GM10847 (cell line): ENCODE data around the gene PRKG1.

ENCODE experiments used
- POLR2A ChIP-seq: IDR thresholded peaks from 2 replicates; pipeline ENCODE4 v1.6.1; 2011; ENCODE audit not compliant: insufficient read length; ENCODE audit errors: extremely low read depth

PRKG1 gene

DNA sequence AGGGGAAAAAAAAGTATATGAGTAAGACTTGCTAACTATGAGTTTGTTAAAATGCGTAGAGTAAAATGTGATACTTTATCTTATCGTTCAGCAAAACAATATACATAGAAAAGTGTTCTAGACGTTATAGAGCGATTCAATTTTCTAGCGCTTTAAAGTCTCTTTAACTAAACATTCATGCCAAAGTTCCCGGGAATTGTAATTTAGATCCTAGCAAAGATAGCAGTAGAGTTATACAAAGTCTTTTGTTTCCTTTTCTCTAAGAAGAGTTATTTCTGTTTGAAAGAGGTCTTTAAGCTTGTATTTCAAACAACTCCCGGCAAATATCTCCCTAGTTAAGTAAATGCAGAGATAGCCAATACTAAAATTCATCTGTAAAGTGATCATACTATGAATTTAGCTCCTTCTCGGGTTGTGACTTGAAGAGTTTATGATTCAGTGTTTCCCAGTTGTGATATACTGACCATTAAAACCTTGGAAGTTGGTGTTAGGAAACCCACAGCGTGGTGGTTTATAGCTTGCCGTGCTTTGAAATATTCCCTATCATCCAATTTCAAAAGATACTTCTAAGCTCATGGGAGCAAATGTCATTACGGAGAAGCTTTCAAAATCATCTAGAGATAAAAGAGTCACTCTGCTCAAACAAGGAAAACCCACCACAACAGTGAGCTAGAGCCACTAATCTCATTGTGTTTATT is 453.4 kb downstream of the PRKG1 start:
- TF ChIP-seq POLR2A = no peak

DNA sequence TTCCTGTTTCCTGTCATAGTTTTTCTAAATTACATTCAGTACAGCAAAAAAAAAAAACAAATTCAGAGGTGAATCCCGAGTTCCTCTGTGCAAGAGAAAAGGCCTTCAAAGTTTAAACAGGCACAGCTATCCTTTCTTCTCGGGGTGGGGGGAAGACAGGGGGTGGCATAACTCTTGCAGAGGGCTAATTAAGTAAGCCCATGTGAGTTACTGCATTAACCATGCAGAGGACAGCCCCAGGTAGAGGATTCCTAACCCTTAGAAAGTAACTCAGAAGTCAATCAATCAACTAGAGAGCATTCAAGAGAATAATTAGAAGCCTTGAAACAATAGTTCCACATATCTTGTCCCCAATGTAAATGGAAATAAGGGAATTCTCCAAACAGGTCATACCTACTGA is 454.2 kb downstream of the PRKG1 start:
- TF ChIP-seq POLR2A = no peak

DNA sequence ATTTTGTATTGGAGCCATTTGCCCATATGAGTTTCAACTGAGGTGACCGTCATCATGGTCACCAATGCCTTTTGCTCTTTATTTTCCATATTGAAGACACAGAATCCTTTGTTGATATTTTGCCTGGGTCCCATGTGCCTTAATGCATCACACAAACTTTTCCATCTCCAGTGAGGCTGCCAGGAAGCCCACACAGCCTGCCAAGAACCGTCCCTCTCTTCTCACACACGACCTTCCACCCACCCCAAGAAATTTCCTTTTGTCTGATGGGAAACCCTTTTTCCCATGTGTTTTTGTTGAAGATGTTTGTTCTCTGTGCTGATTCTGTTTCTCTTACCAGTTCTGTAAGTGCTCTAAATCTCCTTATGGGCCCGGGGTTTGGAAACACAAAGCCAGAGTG is 456.3 kb downstream of the PRKG1 start:
- TF ChIP-seq POLR2A = no peak

DNA sequence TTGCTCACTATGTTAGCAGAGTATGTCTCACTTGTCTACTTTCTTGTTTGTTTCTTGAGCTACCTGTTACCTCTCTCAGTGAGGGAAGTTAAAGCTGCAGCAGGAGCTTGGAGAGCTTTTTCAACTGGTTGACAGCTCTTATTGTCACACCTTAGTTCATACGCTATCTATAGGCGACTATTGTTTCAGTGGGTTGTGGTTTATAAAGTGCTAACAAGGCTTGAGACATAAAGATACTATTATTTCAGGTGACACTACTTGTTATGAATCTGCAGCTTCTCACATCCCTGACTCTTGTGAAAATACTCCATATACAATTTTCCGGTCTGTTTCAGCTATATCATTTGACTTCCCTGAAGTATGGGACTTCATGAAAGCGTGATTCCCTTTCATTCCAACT is 457.8 kb downstream of the PRKG1 start:
- TF ChIP-seq POLR2A = no peak

DNA sequence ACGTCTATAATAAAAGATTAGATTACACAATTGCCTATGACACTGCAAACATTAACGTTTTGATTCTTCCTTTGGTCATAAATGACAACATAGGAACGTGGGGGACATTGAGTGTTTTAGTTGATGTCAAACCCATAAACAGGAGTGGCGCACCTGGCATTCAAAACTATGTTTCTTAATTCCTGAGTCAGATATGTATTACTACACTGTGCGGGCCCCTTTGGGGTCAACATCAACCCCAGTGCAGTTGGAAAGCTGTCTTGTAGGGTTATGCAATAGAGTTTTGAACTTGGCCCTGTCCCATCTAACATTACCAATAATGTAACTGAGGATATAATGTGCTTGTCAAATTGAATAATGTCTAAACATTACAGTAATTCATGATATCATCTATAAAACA is 468.6 kb downstream of the PRKG1 start:
- TF ChIP-seq POLR2A = no peak

DNA sequence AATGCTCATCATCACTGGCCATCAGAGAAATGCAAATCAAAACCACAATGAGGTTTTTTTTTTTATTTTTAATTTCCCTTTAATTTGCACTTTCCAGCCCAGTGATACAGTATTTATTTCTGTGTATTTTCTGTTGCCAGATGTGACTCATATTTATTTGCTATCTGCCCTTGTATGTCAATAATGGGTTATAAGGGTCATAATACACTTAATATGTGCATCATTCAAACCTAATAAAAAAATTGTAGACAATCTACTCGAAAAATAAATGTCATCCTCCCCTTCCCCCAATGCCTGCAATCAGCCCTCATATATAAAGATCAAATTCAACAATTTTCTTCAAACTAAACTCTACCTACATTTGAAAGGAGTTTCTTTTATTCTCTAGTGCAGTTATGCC is 470.6 kb downstream of the PRKG1 start:
- TF ChIP-seq POLR2A = no peak

DNA sequence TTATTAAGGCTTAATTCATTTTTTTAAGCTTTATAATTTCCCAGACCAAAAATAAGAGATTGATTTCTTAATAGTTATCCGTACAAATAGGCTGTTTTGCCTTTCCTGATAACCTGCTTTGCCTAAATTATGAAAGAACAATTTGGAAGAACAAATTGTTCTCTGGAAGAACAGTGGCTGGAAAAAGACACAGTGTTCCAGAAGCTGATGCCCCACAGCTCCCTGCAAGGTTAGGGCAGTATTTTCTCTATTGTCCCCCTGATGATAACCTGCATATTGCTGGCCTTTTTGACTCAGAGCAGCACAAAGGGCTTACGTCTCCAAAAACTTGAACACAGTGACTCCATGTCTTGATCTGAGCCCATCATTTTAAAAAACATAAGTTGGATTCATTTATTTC is 473.7 kb downstream of the PRKG1 start:
- no peak for TF ChIP-seq POLR2A

DNA sequence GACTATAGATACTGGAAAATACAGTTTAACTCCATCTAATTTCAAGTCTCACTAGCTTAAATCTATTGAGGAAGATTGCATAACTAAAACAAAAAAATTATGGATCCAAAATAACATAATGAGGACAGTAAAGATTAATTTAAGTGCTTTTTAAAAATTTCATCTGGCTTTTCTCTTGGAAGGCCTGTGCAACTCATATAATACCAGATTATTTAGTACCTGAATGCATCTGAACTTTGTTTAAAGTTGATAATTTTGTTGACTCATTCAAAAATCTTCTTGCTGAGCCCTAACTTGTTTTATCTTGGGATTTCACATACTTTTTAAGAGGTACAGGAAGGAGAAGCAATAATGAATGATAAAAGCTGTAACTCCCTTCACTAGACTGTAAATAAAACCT is 478.6 kb downstream of the PRKG1 start:
- TF ChIP-seq POLR2A = no peak

DNA sequence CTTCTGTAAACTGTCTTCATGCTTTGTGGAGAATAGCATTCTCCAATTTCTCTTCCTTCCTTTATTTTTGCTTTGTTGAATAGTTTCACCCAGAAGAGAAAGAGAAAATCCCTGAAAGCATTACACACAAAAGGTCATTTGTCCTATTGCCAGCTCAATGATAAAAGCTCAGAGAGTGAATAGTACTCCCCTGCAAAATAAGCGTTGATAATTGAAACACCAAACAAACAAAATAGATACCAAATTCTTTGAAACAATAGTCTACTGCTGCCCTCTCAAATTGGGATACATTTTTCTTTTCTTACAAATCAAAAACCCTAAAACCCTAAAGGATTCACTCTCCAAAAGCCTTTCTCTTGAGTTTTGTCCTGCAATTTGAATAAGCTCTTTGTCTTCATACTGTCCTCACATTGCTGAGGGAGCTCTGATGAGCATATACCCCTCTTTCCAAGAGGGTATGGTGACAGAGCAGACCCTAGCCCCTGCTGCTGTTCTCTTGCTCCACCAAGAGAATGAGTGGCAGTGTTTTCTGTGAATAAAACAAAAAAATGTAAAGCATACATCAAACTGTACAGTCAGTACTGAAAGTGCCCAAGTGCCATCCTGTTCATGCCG is 490.7 kb downstream of the PRKG1 start:
- TF ChIP-seq POLR2A = no peak

DNA sequence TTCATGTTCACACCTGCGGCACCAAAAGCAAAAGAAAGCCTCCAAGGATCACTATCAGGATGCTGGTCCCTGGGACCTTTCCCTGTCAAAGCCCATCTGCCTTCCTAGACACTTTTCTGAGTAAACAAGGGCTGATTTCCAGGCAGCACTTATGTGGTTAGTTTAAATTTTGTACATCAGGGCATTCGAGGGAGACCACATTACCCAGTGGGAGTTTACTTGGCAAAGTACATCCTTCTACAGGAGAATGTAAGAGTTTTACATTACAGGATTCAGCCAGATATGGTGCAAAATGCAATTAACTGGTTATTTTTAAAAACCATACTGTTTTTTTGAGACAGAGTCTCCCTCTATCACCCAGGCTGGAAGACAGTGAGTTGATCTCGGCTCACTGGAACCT is 493.0 kb downstream of the PRKG1 start:
- TF ChIP-seq POLR2A = no peak

DNA sequence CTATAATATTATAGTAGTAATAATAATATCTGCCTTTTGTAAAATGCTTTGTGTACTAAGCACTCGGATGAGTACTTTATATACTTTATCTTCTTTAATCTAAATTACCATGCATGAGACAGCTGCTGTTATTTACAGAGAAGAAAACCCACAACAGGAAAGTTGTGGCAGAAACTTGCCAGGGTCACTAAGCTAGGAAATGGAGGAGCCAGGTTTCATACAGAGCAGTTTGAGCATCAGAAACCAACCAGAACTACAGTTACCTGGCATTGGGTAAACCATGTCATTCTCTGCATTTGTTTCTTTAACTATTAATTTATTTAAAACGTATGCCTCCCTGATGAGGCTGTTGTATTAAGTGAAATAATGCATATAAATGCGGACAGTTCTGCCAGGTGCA is 495.2 kb downstream of the PRKG1 start:
- TF ChIP-seq POLR2A = no peak

DNA sequence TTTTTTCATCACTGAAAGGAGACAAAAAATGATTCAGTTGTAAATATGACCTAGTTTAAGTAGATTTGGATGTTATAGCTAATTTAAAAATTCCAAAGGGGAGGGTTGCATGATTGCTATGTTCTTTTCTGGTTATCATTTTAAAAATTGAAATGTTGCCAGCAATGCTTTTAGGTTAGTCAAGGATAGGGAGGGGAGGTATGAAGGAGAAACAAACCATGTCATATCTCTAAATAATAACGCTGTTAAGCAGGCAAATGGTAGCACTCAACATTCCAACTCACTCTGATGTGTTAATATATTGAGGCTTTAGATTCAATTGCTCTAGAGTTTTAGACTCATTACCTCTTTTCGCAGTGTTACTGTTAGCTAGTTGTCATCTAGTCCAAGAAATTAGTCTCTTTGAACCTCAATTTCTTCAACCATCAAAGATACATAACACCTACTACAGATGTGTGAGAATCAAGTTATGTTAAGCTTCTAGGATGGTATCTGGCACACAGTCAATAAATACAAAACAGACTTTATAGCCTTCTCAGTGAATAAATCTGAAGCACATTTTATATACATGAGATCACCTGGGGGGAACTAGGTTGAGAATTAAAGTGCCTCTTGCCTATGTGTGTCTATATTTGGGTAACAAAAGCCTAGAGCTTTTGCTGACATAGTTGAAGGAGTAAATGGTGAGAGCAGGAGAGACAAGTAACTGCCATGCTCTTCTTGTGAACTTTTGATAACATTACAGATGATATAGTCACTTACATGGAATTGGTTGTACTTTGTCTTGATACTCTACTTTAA is 500.2 kb downstream of the PRKG1 start:
- TF ChIP-seq POLR2A = no peak

DNA sequence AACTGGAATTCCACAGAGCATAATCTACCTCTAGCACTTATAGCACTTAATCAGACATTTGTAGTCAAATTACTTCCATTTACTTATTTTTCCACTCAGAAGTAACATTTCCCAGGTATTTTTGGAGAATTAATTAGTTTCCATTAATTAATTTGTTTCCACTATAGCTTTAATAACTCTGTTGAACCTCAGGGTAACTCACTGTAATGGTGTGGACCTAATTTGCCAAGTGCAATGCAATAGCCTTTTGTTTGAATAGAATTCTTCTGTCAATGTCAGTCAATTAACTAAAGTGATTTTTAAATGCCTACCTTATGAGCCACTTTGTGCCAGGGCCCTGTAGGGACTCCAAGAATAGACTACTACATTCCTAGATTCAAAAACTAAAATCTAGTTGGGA is 509.7 kb downstream of the PRKG1 start:
- no peak for TF ChIP-seq POLR2A

DNA sequence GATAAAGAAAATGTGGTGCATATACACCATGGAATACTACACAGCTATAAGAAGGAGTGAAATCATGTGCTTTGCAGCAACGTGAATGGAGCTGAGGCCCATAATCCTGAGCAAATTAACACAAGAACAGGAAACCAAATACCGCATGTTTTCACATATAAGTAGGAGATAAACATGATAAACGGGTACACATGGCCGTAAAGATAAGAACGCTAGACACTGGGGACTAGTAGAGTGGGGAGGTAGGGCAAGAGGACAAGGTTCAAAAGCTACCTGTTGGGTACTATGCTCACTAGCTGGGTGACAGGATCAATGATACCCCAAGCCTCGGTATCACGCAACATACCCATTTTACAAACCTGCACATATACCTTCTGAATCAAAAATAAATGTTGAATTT is 511.5 kb downstream of the PRKG1 start:
- TF ChIP-seq POLR2A = no peak

DNA sequence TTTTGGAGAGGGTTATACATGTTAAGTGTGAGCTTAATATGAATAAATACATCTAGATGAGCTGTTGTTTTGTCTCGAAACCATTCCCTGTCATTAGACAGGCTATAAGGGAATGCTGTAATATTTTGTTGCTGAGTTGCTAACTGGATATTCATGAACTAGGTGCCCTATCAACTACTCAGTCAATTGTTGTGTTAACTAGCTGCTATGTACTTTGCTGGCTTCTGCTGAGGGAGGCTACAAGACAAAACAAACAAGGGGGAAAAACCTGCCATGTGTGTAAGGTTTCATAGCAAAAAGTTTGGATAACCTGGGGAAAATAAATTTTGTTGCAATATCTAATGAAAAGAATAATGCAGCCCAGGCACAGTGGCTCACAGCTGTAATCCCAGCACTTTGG is 514.7 kb downstream of the PRKG1 start:
- no peak for TF ChIP-seq POLR2A

DNA sequence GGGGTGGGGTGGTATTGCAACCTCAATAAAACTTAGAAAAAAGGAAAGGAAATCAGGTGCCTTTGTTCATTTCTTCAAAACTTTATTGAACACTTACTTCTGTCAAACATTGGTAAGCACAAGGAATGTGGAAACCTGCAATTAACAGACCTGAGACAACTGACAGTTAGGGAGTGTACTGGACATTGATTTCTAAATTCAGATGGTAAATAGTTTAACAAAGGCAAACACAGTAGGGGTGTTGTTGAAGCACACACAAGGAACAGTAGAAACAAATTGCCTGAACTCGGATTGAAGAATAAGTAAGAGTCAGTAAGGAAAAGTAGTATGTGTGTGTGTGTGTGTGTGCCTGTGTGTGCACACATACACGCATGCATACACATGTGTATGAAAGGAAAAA is 516.5 kb downstream of the PRKG1 start:
- TF ChIP-seq POLR2A = no peak
